ENCODE results near the gene ODC1. TPM values are rescaled to one million over a fixed set of nuclear protein-coding genes. Genes with fewer than 3 reads are reported as not detected.

Gene ODC1
- total and polyA plus RNA-seq, 2 donors (not counting 3 experiments of a cell fraction or from before 2014, with no cell fraction given) = 109 to 132 TPM

DNA sequence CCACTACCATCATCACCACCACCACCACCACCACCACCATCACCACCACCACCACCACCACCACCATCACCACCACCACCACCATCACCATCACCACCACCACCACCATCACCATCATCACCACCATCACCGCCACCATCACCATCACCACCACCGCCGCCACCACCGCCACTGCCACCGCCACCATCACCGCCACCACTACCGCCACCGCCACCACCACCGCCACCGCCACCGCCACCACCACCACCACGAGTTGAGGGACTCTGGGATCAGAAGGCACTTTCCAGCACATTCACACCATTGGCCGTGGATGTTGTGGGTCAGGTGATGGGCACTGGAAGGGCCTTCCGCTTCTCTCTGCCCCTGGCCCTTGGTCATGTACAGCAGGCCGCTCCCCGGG, 48.8 kb downstream of the ODC1 start:
- peaks cover 3% of the 10 kb centered on the region for H3K79me2 ChIP-seq (ENCODE audit: control insufficient read depth, insufficient read depth, low read length)
- peaks cover 0 to 3% of the 10 kb centered on the region in 2 experiments for H3K36me3 ChIP-seq (ENCODE audit: control insufficient read depth in 2 of 2, extremely low read depth in 1 of 2, insufficient read depth in 2 of 2, low read length in 2 of 2)
- no peak overlapping the region for H3K4me2 ChIP-seq (ENCODE audit: insufficient read depth, low read length)
- H3K4me1 ChIP-seq (ENCODE audit: control insufficient read depth, extremely low read depth, insufficient read depth, low read length) = peaks cover 40% of the 10 kb centered on the region
- H3K27me3 ChIP-seq (ENCODE audit: control insufficient read depth in 2 of 2, insufficient read depth in 2 of 2, low read length in 2 of 2) = no peaks in the 10 kb centered on the region
- CTCF ChIA-PET = interaction anchor here (1.2 kb wide), 1 partner anchor 10 kb away, joined by 6 read pairs; no protein-coding TSS in a partner anchor
- POLR2A ChIA-PET = no interaction called here
- dilution Hi-C loops (cut with MboI; ENCODE audit: extremely low pct_ligation_motif_present, low sequenced_read_pairs) = no loop called here
- FAIRE-seq (no peak), DNase-seq (ENCODE audit: low read depth, low spot score) (no peak)
- no TSS peak for BruUV-seq (replicated peaks)
- no peak overlapping the region for H2AFZ ChIP-seq (ENCODE audit: low read depth, low read length)
- H3K9me3 ChIP-seq (replicated peaks; ENCODE audit: control insufficient read depth, insufficient read depth, low read length) = no peaks in the 10 kb centered on the region
- H4K20me1 ChIP-seq (replicated peaks; ENCODE audit: control insufficient read depth, extremely low read depth, insufficient read depth, low read length) = no peaks in the 10 kb centered on the region
- no peak overlapping the region for H3K27ac ChIP-seq (ENCODE audit: insufficient read depth, low read depth, low read length)
- no peak overlapping the region for H3K9ac ChIP-seq (replicated peaks; ENCODE audit: extremely low read depth, insufficient read depth, low read length)
- H3K9me1 ChIP-seq (replicated peaks; ENCODE audit: control insufficient read depth, extremely low read depth, insufficient read depth, low read length) = no peaks in the 10 kb centered on the region
- no peak overlapping the region for H3K4me3 ChIP-seq (replicated peaks in 1 of 3; ENCODE audit: insufficient read depth in 1 of 3, low read depth in 1 of 3, low read length in 3 of 3)
- no peak for TF ChIP-seq POLR2A (IDR thresholded peaks at IDR 0.05; ENCODE audit: low read depth, low read length)
- TF ChIP-seq EZH2 (IDR thresholded peaks at IDR 0.05; ENCODE audit: borderline replicate concordance, low read depth, low read length, severe bottlenecking) = no peak
- no peak for TF ChIP-seq JUN (IDR thresholded peaks at IDR 0.05; ENCODE audit: borderline replicate concordance, insufficient read depth, insufficient read length, low read depth)
- TF ChIP-seq POLR2AphosphoS5 (IDR thresholded peaks at IDR 0.05; ENCODE audit: insufficient read depth, low read depth, low read length) = no peak
- TF ChIP-seq, protein P1, sequence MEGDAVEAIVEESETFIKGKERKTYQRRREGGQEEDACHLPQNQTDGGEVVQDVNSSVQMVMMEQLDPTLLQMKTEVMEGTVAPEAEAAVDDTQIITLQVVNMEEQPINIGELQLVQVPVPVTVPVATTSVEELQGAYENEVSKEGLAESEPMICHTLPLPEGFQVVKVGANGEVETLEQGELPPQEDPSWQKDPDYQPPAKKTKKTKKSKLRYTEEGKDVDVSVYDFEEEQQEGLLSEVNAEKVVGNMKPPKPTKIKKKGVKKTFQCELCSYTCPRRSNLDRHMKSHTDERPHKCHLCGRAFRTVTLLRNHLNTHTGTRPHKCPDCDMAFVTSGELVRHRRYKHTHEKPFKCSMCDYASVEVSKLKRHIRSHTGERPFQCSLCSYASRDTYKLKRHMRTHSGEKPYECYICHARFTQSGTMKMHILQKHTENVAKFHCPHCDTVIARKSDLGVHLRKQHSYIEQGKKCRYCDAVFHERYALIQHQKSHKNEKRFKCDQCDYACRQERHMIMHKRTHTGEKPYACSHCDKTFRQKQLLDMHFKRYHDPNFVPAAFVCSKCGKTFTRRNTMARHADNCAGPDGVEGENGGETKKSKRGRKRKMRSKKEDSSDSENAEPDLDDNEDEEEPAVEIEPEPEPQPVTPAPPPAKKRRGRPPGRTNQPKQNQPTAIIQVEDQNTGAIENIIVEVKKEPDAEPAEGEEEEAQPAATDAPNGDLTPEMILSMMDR (IDR thresholded peaks at IDR 0.05; ENCODE audit: extremely low read depth in 1 of 2, insufficient read depth in 1 of 2, low read depth in 1 of 2, low read length in 2 of 2) = no peak
- no peak for TF ChIP-seq GATA2 (IDR thresholded peaks at IDR 0.05; ENCODE audit: insufficient read depth, insufficient read length, low read depth, low read length)
- TF ChIP-seq, protein P2, sequence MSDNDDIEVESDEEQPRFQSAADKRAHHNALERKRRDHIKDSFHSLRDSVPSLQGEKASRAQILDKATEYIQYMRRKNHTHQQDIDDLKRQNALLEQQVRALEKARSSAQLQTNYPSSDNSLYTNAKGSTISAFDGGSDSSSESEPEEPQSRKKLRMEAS (IDR thresholded peaks at IDR 0.05; ENCODE audit: insufficient read depth, insufficient read length) = no peak
- TF ChIP-seq MYC (IDR thresholded peaks at IDR 0.05; ENCODE audit: low read depth, low read length) = no peak
- TF ChIP-seq FOS (IDR thresholded peaks at IDR 0.05; ENCODE audit: borderline replicate concordance, insufficient read depth, low read length) = no peak
- intact Hi-C loops (cut with micrococcal nuclease) = loop anchor here (5.0 kb wide), 1 partner anchor 882 kb away; no protein-coding TSS in a partner anchor
